Testis (tissue), 2 donors: ENCODE data around the gene RHOA.

Source experiments
- CTCF ChIP-seq, 3 experiments: fragments of 450-650 bp in 2 of 3; fragments of 200-600 bp in 1 of 3; sonication (generic) in 1 of 3; IDR thresholded peaks; one replicate each; pipeline ENCODE4 v1.5.1; 2016 to 2019; ENCODE audit warnings: antibody characterized with exemption in 3 of 3, mild to moderate bottlenecking in 2 of 3, moderate library complexity in 1 of 3
- POLR2A ChIP-seq: fragments of 450-650 bp; IDR thresholded peaks from one replicate; pipeline ENCODE4 v1.6.1; 2017; ENCODE audit warnings: antibody characterized with exemption, mild to moderate bottlenecking, moderate library complexity

GRCh38 chr3:49359623-49360022, 52.2 kb downstream of the RHOA start:
- TF ChIP-seq CTCF (IDR thresholded peaks at IDR 0.05) (no peak), POLR2A (no peak)
